GM10248 (cell line): ENCODE results near the gene DUSP9.

Experiments
- CTCF ChIA-PET: fragments of 300-600 bp; sonication (Branson Sonifier 250); formaldehyde crosslinking; extraction: SDS; loops from one replicate; lab custom pipeline; 2021; ENCODE audit warnings: antibody characterized with exemption; lab: Yijun Ruan, JAX
- POLR2A ChIA-PET: fragments of 350-650 bp; sonication (Branson Sonifier 250); formaldehyde crosslinking; extraction: SDS; loops from one replicate; lab custom pipeline; 2020; ENCODE audit warnings: antibody characterized with exemption; lab: Yijun Ruan, JAX
- DNase-seq: peaks from one replicate; pipeline ENCODE4 v3.0.0; 2012; ENCODE audit errors: extremely low spot score
- CTCF ChIP-seq: IDR thresholded peaks from 2 replicates; pipeline ENCODE4 v1.5.1; 2012; ENCODE audit warnings: mild to moderate bottlenecking, low read depth; ENCODE audit errors: extremely low read depth, missing control alignments, control extremely low read depth

The DUSP9 gene

GRCh38 chrX:153665726-153666306 lies 18.8 kb downstream of the DUSP9 start:
- CTCF ChIA-PET, result interaction anchor here (0.9 to 11.4 kb wide), 5 partner anchors 57 to 724 kb away, joined by 3 to 118 read pairs (median 5); no protein-coding TSS in a partner anchor
- POLR2A ChIA-PET, result no interaction called here
- no peak for DNase-seq

GRCh38 chrX:153667281-153667955 lies 20.4 kb downstream of the DUSP9 start:
- ChIA-PET POLR2A (no interaction called here), CTCF (interaction anchor here (0.7 to 11.4 kb wide), 39 partner anchors 8 to 730 kb away, joined by 3 to 118 read pairs (median 6); no protein-coding TSS in a partner anchor)
- TF ChIP-seq CTCF, result no peak
- DNase-seq, result no peak

More at GRCh38 chrX:153665726-153666306, 18.8 kb downstream of the DUSP9 start:
- TF ChIP-seq CTCF, result no peak

GRCh38 chrX:153667956-153668396 lies 21.0 kb downstream of the DUSP9 start:
- CTCF ChIA-PET, result interaction anchor here (0.6 to 11.4 kb wide), 35 partner anchors 9 to 731 kb away, joined by 3 to 118 read pairs (median 6); no protein-coding TSS in a partner anchor
- peak; percentile 59 for TF ChIP-seq CTCF
- POLR2A ChIA-PET, result no interaction called here
- peak; percentile 74 for DNase-seq

- no peak for TF ChIP-seq CTCF
- DNase-seq, result no peak
- ChIA-PET CTCF (interaction anchor here (0.6 to 11.4 kb wide), 39 partner anchors 9 to 731 kb away, joined by 3 to 118 read pairs (median 6); no protein-coding TSS in a partner anchor), POLR2A (no interaction called here)
Measured at GRCh38 chrX:153668423-153669173, 21.6 kb downstream of the DUSP9 start.

- DNase-seq, result peak; percentile 68
- CTCF ChIA-PET, result interaction anchor here (0.8 to 11.4 kb wide), 20 partner anchors 12 to 728 kb away, joined by 3 to 118 read pairs (median 6); no protein-coding TSS in a partner anchor
- peak; percentile 64 for TF ChIP-seq CTCF
- POLR2A ChIA-PET, result no interaction called here
Measured at GRCh38 chrX:153669174-153669890, 22.3 kb downstream of the DUSP9 start.
